GM12878 (cell line): ENCODE results near the gene NFKBIB. TPM values are rescaled to one million over a fixed set of nuclear protein-coding genes. Genes with fewer than 3 reads are reported as not detected.

Source experiments
- ATAC-seq: fragments of 200-7000 bp; cut with Tn5 transposase; 3 replicates; pipeline ENCODE4 v1.9.1; 2020; ENCODE audit warnings: mild to moderate bottlenecking, moderate library complexity
- BruUV-seq: library from RNA; stranded (reverse); fragments of 400-500 nt; replicated peaks from 2 replicates; lab custom pipeline; 2021; lab: Mats Ljungman, UMichigan
- CTCF ChIA-PET: fragments of 300-600 bp; sonication (Branson Sonifier 250); formaldehyde crosslinking; extraction: SDS; loops from one replicate; lab custom pipeline; 2021; ENCODE audit warnings: inconsistent platforms; lab: Yijun Ruan, JAX
- POLR2A ChIA-PET: fragments of 350-600 bp; formaldehyde crosslinking; extraction: SDS; loops from one replicate; lab custom pipeline; 2021; ENCODE audit warnings: inconsistent platforms; lab: Charles Lee
- RAD21 ChIA-PET: fragments of 300-600 bp; sonication (Branson Sonifier 250); formaldehyde crosslinking; loops from one replicate; lab custom pipeline; 2023; ENCODE audit warnings: antibody characterized with exemption; ENCODE audit not compliant: unreplicated experiment; lab: Charles Lee
- SMC1A ChIA-PET: fragments of 300-600 bp; sonication (Branson Sonifier 250); formaldehyde crosslinking; loops from one replicate; lab custom pipeline; 2023; ENCODE audit not compliant: unreplicated experiment, uncharacterized antibody; lab: Charles Lee
- DNase-seq: peaks from one replicate; pipeline ENCODE4 v3.0.0-alpha.2; 2011; ENCODE audit warnings: low read depth, low spot score
- FAIRE-seq: peaks from 3 replicates; lab custom pipeline; 2011; peaks lifted over from hg19 to GRCh38; lab: Jason Lieb, UNC
- H2AFZ ChIP-seq: 2 replicates; pipeline ENCODE4 v1.6.0; 2011; ENCODE audit warnings: low read depth, low read length, control low read depth; ENCODE audit not compliant: control insufficient read depth
- H3K27ac ChIP-seq: 2 replicates; pipeline ENCODE4 v1.5.1; 2011; ENCODE audit warnings: control low read depth; ENCODE audit not compliant: control insufficient read depth, insufficient read depth
- H3K27me3 ChIP-seq, 2 experiments: replicated peaks in 1 of 2; 2 replicates each; pipeline versions ENCODE4 v1.6.0 to v1.6.1; 2011; ENCODE audit warnings: low read length in 1 of 2; ENCODE audit not compliant: control insufficient read depth in 2 of 2, insufficient read depth in 2 of 2
- H3K36me3 ChIP-seq, 2 experiments: 2 replicates each; pipeline ENCODE4 v1.5.1; 2011; ENCODE audit warnings: low read length in 1 of 2; ENCODE audit not compliant: control insufficient read depth in 2 of 2, insufficient read depth in 2 of 2
- H3K4me1 ChIP-seq: 2 replicates; pipeline ENCODE4 v1.6.1; 2011; ENCODE audit warnings: mild to moderate bottlenecking, low read length, moderate library complexity, mixed read lengths; ENCODE audit not compliant: control insufficient read depth, insufficient read depth
- H3K4me2 ChIP-seq: 2 replicates; pipeline ENCODE4 v1.6.0; 2011; ENCODE audit warnings: control low read depth; ENCODE audit not compliant: control insufficient read depth, insufficient read depth
- H3K4me3 ChIP-seq: fragments of 200-600 bp; sonication (generic); 2 replicates; pipeline ENCODE4 v1.5.1; 2016
- H3K79me2 ChIP-seq: 2 replicates; pipeline ENCODE4 v1.6.0; 2011; ENCODE audit warnings: low read length; ENCODE audit not compliant: control insufficient read depth, insufficient read depth
- H3K9ac ChIP-seq: 2 replicates; pipeline ENCODE4 v1.8.0; 2011; ENCODE audit warnings: low read length, control low read depth, mixed read lengths; ENCODE audit not compliant: control insufficient read depth, insufficient read depth
- H3K9me3 ChIP-seq: replicated peaks from 3 replicates; pipeline ENCODE4 v1.5.1; 2011; ENCODE audit warnings: mild to moderate bottlenecking, low read length; ENCODE audit not compliant: control insufficient read depth, insufficient read depth
- H4K20me1 ChIP-seq: 2 replicates; pipeline ENCODE4 v1.6.0; 2011; ENCODE audit not compliant: control insufficient read depth, insufficient read depth
- BCL11A ChIP-seq: IDR thresholded peaks from 2 replicates; pipeline ENCODE4 v1.6.1; 2011; ENCODE audit warnings: low read depth, low read length
- BRCA1 ChIP-seq: IDR thresholded peaks from 2 replicates; pipeline ENCODE4 v1.6.1; 2011; ENCODE audit warnings: low read depth, low read length, improper control_type of control experiment
- EGR1 ChIP-seq, 2 experiments: IDR thresholded peaks; 1 replicate in 1 of 2; 2 replicates in 1 of 2; pipeline ENCODE4 v1.6.1; 2011 to 2012; ENCODE audit warnings: low read depth in 2 of 2, low read length in 2 of 2, borderline replicate concordance in 1 of 2, mild to moderate bottlenecking in 1 of 2, moderate library complexity in 1 of 2
- LARP7 ChIP-seq: fragments of 450-650 bp; IDR thresholded peaks from 2 replicates; pipeline ENCODE4 v1.6.1; 2017; ENCODE audit warnings: mild to moderate bottlenecking
- TARDBP ChIP-seq: IDR thresholded peaks from 2 replicates; pipeline ENCODE4 v1.6.1; 2016; ENCODE audit warnings: borderline replicate concordance
- ZZZ3 ChIP-seq: IDR thresholded peaks from 2 replicates; pipeline ENCODE4 v1.6.1; 2011; ENCODE audit warnings: low read depth; ENCODE audit not compliant: control insufficient read depth, insufficient read length
- WGBS: methylation state at CpG from one replicate; pipeline ENCODE4 v1.1.6; 2016; ENCODE audit warnings: low lambda C conversion rate; ENCODE audit not compliant: insufficient replicate concordance, insufficient coverage; ENCODE audit errors: missing lambda C conversion rate; 5-methylcytosine and 5-hydroxymethylcytosine counted together
- in situ Hi-C: fragments of 300-500 bp; cut with MboI; formaldehyde crosslinking; loops from 9 replicates; pipeline ENCODE4 v1.14.3; 2018; ENCODE audit warnings: mixed read lengths
- intact Hi-C: fragments of 100-400 bp; cut with micrococcal nuclease; formaldehyde crosslinking; loops from one replicate; pipeline ENCODE4 v1.14.2; 2022; ENCODE audit not compliant: unreplicated experiment
- polyA plus RNA-seq, 11 experiments: library from polyadenylated mRNA; depleted of rRNA in 4 of 11; unstranded in 6 of 11; stranded (reverse) in 5 of 11; fragments of >200 nt; fragmentation: Nextera tagmentation in 4 of 11; fragmentation: Illumina TruSeq in 1 of 11; extraction: Ambion mirVana in 4 of 11; extraction: Trizol in 1 of 11; gene quantifications; 1 replicate in 1 of 11; 2 replicates in 10 of 11; pipeline versions ENCODE4 v1.2.1 to v1.2.3, GENCODE V29; 2011 to 2016; ENCODE audit warnings: inconsistent platforms in 2 of 11, missing spikeins in 2 of 11, low read depth in 1 of 11
- total RNA-seq, 4 experiments: library from RNA; depleted of rRNA in 3 of 4; stranded (reverse); fragments of >200 nt in 3 of 4; fragmentation: Illumina TruSeq in 1 of 4; extraction: Trizol in 1 of 4; gene quantifications; 2 replicates each; pipeline versions ENCODE4 v1.2.1 to v1.2.3, GENCODE V29; 2013 to 2021
- TF ChIP-seq, protein P1 (sequence below): IDR thresholded peaks from 2 replicates; pipeline ENCODE4 v1.6.1; 2012; ENCODE audit warnings: low read length, inconsistent platforms
- TF ChIP-seq, protein P2 (sequence below): IDR thresholded peaks from 2 replicates; pipeline ENCODE4 v1.6.1; 2012; ENCODE audit warnings: low read depth, low read length, improper control_type of control experiment
- TF ChIP-seq, protein P3 (sequence below): fragments of 450-650 bp; conservative IDR thresholded peaks from 2 replicates; pipeline ENCODE4 v1.6.1; 2017; ENCODE audit warnings: mild to moderate bottlenecking, moderate library complexity

Gene NFKBIB
- total and polyA plus RNA-seq, 10 of the 15 experiments (the other 5 are each of a cell fraction or from before 2014, with no cell fraction given), result 1.2 to 60.9 (median 31.0) TPM

DNA sequence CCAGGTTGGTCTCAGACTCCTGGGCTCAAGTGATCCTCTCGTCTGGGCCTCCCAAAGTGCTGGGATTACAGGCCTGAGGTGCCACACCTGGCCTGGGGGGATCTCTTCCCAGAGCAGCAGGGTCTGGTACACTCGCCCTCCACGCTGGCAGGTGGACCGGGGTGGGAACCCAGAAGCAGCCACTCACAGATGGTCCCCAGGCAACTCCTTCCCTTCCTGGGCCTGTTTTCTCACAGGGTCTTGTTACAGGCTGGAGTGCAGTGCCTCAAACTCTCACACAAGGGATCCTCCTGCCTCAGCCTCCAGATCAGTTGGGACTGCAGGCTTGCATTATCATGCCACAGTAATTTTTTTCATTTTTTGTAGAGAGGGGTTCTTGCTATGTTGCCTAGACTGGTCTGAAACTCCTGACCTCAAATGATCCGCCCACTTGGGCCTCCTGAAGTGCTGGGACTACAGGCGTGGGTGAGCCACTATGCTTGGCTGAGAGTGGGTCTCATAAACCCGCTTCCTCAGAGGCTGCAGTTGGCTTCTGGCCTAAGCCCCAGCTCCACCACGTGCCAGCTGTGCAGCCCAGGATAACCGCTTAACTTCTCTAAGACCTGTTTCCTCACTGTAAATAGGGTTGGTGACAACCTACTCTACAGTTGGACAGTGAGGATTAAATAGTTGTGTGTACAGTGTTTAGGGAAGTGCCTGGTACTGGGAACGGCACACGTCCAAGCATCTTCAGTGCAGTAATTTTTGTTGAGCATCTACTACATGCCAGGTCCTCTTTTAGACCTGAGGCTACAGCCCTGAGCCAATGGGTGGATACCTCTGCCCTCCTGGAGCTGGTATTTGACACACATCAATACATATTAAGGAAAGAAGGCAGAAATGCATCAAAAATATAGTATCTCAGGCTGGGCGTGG lies 13.1 kb downstream of the NFKBIB start:
- peak; percentile 59 for FAIRE-seq
- intact Hi-C loops, result no loop called here
- CTCF ChIA-PET, result interaction anchor here (1.2 to 2.3 kb wide), 3 partner anchors 18 to 398 kb away, joined by 3 to 8 read pairs (median 5); partner anchors contain the start of genes MRPS12 and SARS2
- TF ChIP-seq LARP7, result no peak
- TF ChIP-seq EGR1 (IDR thresholded peaks at IDR 0.05; ENCODE audit: borderline replicate concordance in 1 of 2, low read depth in 2 of 2, low read length in 2 of 2), result 0 out of 3 replicates have a peak, but pooled peaks of 1 of the 2 experiments have one; percentile 21
- TF ChIP-seq BRCA1, result no peak
- TF ChIP-seq, all 136 proteins: peak for 1
- Histone ChIP-seq H3K9me3 (no peaks in the 10 kb centered on the region), H3K4me1 (no peaks in the 10 kb centered on the region), H3K4me3 (no peak overlapping the region), H3K9ac (no peak overlapping the region), H4K20me1 (no peaks in the 10 kb centered on the region), H3K79me2 (no peaks in the 10 kb centered on the region), H3K4me2 (peak overlapping the region; percentile 35; the same call in 1 of the 2 replicates), H3K27me3 (no peaks in the 10 kb centered on the region), H3K27ac (no peak overlapping the region), H3K36me3 (no peaks in the 10 kb centered on the region; a peak in 1 of 4 replicates), H2AFZ (no peak overlapping the region)
- POLR2A ChIA-PET, result no interaction called here
- WGBS, result 61% methylated on average over 12 of the region's 12 CpGs
- RAD21 ChIA-PET, result no interaction called here
- ATAC-seq (peak; percentile 32), DNase-seq (no peak)
- BruUV-seq, result no TSS peak
- SMC1A ChIA-PET, result interaction anchor here (0.6 kb wide), 2 partner anchors 259 to 361 kb away, joined by 3 read pairs; no protein-coding TSS in a partner anchor
- in situ Hi-C loops, result no loop called here

DNA sequence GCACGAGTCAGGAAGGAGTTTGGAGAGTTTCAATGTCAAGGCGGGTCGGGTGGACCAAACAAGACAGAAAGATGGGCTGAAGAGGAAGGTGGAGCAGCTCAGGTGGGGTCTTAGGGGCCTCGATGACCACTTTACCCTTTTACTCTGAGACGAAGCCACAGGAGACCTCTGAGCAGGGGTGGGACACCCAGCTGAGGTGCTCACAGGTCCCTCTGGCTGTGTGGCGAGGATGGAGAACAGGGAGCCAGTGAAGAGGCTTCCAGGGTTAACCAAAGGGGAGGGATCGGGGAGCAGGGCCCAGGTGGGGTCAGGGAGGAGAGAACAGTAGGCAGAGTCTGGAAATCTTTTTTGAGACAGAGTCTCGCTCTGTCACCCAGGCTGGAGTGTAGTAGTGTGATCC lies 14.2 kb downstream of the NFKBIB start:
- intact Hi-C loops (no loop called here), in situ Hi-C loops (no loop called here)
- BruUV-seq, result no TSS peak
- DNase-seq (no peak), FAIRE-seq (no peak), ATAC-seq (no peak)
- Histone ChIP-seq H3K9me3 (no peaks in the 10 kb centered on the region), H3K4me2 (no peak overlapping the region), H3K27me3 (no peaks in the 10 kb centered on the region), H3K27ac (no peak overlapping the region), H4K20me1 (no peaks in the 10 kb centered on the region), H3K4me1 (no peaks in the 10 kb centered on the region), H3K4me3 (no peak overlapping the region), H3K36me3 (no peaks in the 10 kb centered on the region), H2AFZ (no peak overlapping the region), H3K79me2 (no peaks in the 10 kb centered on the region), H3K9ac (no peak overlapping the region)
- ChIA-PET RAD21 (no interaction called here), SMC1A (no interaction called here), CTCF (interaction anchor here (1.6 to 1.8 kb wide), 4 partner anchors 13 to 277 kb away, joined by 3 to 5 read pairs (median 4); partner anchors contain the start of genes MRPS12 and SARS2), POLR2A (interaction anchor here (0.6 kb wide), 1 partner anchor 39 kb away, joined by 4 read pairs; no protein-coding TSS in a partner anchor)
- WGBS, result 81% methylated on average over 8 of the region's 8 CpGs
- TF ChIP-seq, protein P1, sequence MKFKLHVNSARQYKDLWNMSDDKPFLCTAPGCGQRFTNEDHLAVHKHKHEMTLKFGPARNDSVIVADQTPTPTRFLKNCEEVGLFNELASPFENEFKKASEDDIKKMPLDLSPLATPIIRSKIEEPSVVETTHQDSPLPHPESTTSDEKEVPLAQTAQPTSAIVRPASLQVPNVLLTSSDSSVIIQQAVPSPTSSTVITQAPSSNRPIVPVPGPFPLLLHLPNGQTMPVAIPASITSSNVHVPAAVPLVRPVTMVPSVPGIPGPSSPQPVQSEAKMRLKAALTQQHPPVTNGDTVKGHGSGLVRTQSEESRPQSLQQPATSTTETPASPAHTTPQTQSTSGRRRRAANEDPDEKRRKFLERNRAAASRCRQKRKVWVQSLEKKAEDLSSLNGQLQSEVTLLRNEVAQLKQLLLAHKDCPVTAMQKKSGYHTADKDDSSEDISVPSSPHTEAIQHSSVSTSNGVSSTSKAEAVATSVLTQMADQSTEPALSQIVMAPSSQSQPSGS, result no peak
- no peak for TF ChIP-seq BCL11A
- TF ChIP-seq, protein P2, sequence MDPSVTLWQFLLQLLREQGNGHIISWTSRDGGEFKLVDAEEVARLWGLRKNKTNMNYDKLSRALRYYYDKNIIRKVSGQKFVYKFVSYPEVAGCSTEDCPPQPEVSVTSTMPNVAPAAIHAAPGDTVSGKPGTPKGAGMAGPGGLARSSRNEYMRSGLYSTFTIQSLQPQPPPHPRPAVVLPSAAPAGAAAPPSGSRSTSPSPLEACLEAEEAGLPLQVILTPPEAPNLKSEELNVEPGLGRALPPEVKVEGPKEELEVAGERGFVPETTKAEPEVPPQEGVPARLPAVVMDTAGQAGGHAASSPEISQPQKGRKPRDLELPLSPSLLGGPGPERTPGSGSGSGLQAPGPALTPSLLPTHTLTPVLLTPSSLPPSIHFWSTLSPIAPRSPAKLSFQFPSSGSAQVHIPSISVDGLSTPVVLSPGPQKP, result no peak
- TF ChIP-seq TARDBP, result no peak
- no peak for TF ChIP-seq ZZZ3
- TF ChIP-seq, protein P3, sequence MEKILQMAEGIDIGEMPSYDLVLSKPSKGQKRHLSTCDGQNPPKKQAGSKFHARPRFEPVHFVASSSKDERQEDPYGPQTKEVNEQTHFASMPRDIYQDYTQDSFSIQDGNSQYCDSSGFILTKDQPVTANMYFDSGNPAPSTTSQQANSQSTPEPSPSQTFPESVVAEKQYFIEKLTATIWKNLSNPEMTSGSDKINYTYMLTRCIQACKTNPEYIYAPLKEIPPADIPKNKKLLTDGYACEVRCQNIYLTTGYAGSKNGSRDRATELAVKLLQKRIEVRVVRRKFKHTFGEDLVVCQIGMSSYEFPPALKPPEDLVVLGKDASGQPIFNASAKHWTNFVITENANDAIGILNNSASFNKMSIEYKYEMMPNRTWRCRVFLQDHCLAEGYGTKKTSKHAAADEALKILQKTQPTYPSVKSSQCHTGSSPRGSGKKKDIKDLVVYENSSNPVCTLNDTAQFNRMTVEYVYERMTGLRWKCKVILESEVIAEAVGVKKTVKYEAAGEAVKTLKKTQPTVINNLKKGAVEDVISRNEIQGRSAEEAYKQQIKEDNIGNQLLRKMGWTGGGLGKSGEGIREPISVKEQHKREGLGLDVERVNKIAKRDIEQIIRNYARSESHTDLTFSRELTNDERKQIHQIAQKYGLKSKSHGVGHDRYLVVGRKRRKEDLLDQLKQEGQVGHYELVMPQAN, result no peak
